Activated CD8-positive, alpha-beta memory T cell treated with anti-CD3 and anti-CD28 coated beads, Interleukin-2, amount 50 U/mL, for 1 hour (primary cell): ENCODE data around the gene NOVA2.
"Not testable (repeated sequence)": the region's sequence is repeated elsewhere in the genome, so short reads cannot be mapped to it uniquely, and the experiment has no call there.

Source experiments
- DNase-seq: peaks from one replicate; pipeline ENCODE4 v3.0.0-alpha.2; 2020; ENCODE audit errors: extremely low read depth

Gene NOVA2

GRCh38 chr19:45895983-45896599, 77.6 kb downstream of the NOVA2 start:
- DNase-seq: not testable (repeated sequence)

GRCh38 chr19:45895519-45895972, 78.1 kb downstream of the NOVA2 start:
- no peak for DNase-seq

- DNase-seq: no peak
These were observed 82.8 kb downstream of the NOVA2 start for GRCh38 chr19:45890877-45891276.

- DNase-seq: no peak
These were observed 84.3 kb downstream of the NOVA2 start for GRCh38 chr19:45889210-45889885.

- no peak for DNase-seq
These were observed 86.4 kb downstream of the NOVA2 start for GRCh38 chr19:45887200-45887710.

- DNase-seq: peak; percentile 81
These were observed 87.1 kb downstream of the NOVA2 start for GRCh38 chr19:45886427-45887199.

- peak; percentile 64 for DNase-seq
These were observed 87.9 kb downstream of the NOVA2 start, which contains the start of gene IRF2BP1 for GRCh38 chr19:45885556-45886426. Gene IRF2BP1 (minus strand): TSS chr19:45886141. CDS start chr19:45885774, 367 bp downstream.

- DNase-seq: no peak
These were observed 88.7 kb downstream of the NOVA2 start for GRCh38 chr19:45884682-45885555.

- no peak for DNase-seq
These were observed 89.6 kb downstream of the NOVA2 start for GRCh38 chr19:45883881-45884681.
